H1 (cell line): ENCODE data around the gene TGFB1. TPM values are rescaled to one million over a fixed set of nuclear protein-coding genes. Genes with fewer than 3 reads are reported as not detected.

ENCODE experiments used
- CTCF ChIA-PET: fragments of 300-600 bp; sonication (Branson Sonifier 250); formaldehyde crosslinking; loops from one replicate; lab custom pipeline; 2021; ENCODE audit not compliant: partially characterized antibody; lab: Charles Lee
- POLR2A ChIA-PET: fragments of 300-600 bp; sonication (Branson Sonifier 250); formaldehyde crosslinking; loops from one replicate; lab custom pipeline; 2021; ENCODE audit warnings: inconsistent platforms; ENCODE audit not compliant: partially characterized antibody; lab: Charles Lee
- DNase-seq, 2 experiments: peaks; one replicate each; pipeline versions ENCODE4 v3.0.0 to v3.0.0-alpha.2; 2010 to 2022; ENCODE audit warnings: low spot score in 2 of 2, low read depth in 1 of 2, mixed read lengths in 1 of 2
- FAIRE-seq: peaks from 2 replicates; lab custom pipeline; 2011; peaks lifted over from hg19 to GRCh38; lab: Jason Lieb, UNC
- H2AFZ ChIP-seq: 2 replicates; pipeline ENCODE4 v1.8.1; 2012; ENCODE audit warnings: low read length, inconsistent platforms
- H2AK5ac ChIP-seq: 2 replicates; pipeline ENCODE4 v1.6.1; 2013; ENCODE audit warnings: low read depth, low read length
- H2BK120ac ChIP-seq: replicated peaks from 2 replicates; pipeline ENCODE3; 2013; ENCODE audit warnings: low read depth, low read length, inconsistent platforms
- H2BK12ac ChIP-seq: 2 replicates; pipeline ENCODE4 v1.6.1; 2013; ENCODE audit warnings: low read depth, low read length
- H2BK15ac ChIP-seq: 2 replicates; pipeline ENCODE4 v1.6.1; 2013; ENCODE audit warnings: low read length
- H2BK20ac ChIP-seq: 2 replicates; pipeline ENCODE4 v1.6.1; 2013; ENCODE audit warnings: low read length
- H2BK5ac ChIP-seq: 2 replicates; pipeline ENCODE4 v1.6.1; 2013; ENCODE audit warnings: low read depth, low read length
- H3K14ac ChIP-seq: 2 replicates; pipeline ENCODE4 v1.6.1; 2013; ENCODE audit warnings: inconsistent platforms; ENCODE audit not compliant: insufficient read length
- H3K18ac ChIP-seq: 2 replicates; pipeline ENCODE4 v1.6.1; 2013; ENCODE audit warnings: low read length; ENCODE audit errors: extremely low read depth
- H3K23ac ChIP-seq: 2 replicates; pipeline ENCODE4 v1.6.1; 2013; ENCODE audit warnings: inconsistent platforms; ENCODE audit not compliant: insufficient read length
- H3K23me2 ChIP-seq: 2 replicates; pipeline ENCODE4 v1.6.1; 2013; ENCODE audit warnings: low read depth, low read length
- H3K27ac ChIP-seq: 2 replicates; pipeline ENCODE4 v1.6.1; 2011; ENCODE audit warnings: low read depth, low read length, inconsistent platforms
- H3K27me3 ChIP-seq, 4 experiments: replicated peaks in 1 of 4; 1 replicate in 1 of 4; 2 replicates in 3 of 4; pipeline versions ENCODE4 v1.6.1 to v1.8.1; 2011 to 2013; ENCODE audit warnings: low read length in 3 of 4, mild to moderate bottlenecking in 3 of 4, inconsistent platforms in 2 of 4, mixed read lengths in 2 of 4, moderate library complexity in 1 of 4; ENCODE audit not compliant: control insufficient read depth in 3 of 4, insufficient read depth in 3 of 4; ENCODE audit errors: extremely low read depth in 1 of 4
- H3K36me3 ChIP-seq, 4 experiments: 2 replicates each; pipeline versions ENCODE4 v1.6.1 to v1.8.1; 2011 to 2013; ENCODE audit warnings: mild to moderate bottlenecking in 4 of 4, low read length in 3 of 4, moderate library complexity in 2 of 4, control low read depth in 1 of 4, inconsistent platforms in 1 of 4; ENCODE audit not compliant: insufficient read depth in 4 of 4, control insufficient read depth in 2 of 4
- H3K4ac ChIP-seq: replicated peaks from 2 replicates; pipeline ENCODE3; 2013; ENCODE audit warnings: low read length, low read depth, mixed read lengths, inconsistent platforms; ENCODE audit not compliant: insufficient read length
- H3K4me1 ChIP-seq, 4 experiments: replicated peaks in 1 of 4; 1 replicate in 1 of 4; 2 replicates in 3 of 4; pipeline versions ENCODE4 v1.6.1 to v1.8.1; 2011 to 2013; ENCODE audit warnings: low read length in 3 of 4, inconsistent platforms in 2 of 4, mixed read lengths in 1 of 4; ENCODE audit not compliant: insufficient read depth in 4 of 4, control insufficient read depth in 3 of 4
- H3K4me2 ChIP-seq, 2 experiments: 2 replicates each; pipeline versions ENCODE4 v1.6.1 to v1.8.1; 2011 to 2013; ENCODE audit warnings: low read depth in 2 of 2, low read length in 2 of 2, control low read depth in 1 of 2, inconsistent platforms in 1 of 2, mild to moderate bottlenecking in 1 of 2; ENCODE audit not compliant: insufficient read depth in 1 of 2
- H3K4me3 ChIP-seq, 4 experiments: fragments of 200-600, 300-600 bp in 1 of 4; sonication (generic), shearing (Covaris generic), sonication (Bioruptor Twin) in 1 of 4; 2 replicates each; pipeline versions ENCODE4 v1.5.1 to v1.8.1; 2011 to 2016; ENCODE audit warnings: low read length in 4 of 4, low read depth in 3 of 4, control low read depth in 2 of 4, inconsistent platforms in 2 of 4, mild to moderate bottlenecking in 2 of 4, mixed read lengths in 1 of 4, moderate library complexity in 1 of 4; ENCODE audit not compliant: insufficient read depth in 2 of 4; ENCODE audit errors: extremely low read depth in 1 of 4
- H3K56ac ChIP-seq: replicated peaks from 2 replicates; pipeline ENCODE3; 2013; ENCODE audit warnings: low read depth, mild to moderate bottlenecking, mixed read lengths, low read length, inconsistent platforms; ENCODE audit not compliant: insufficient read length
- H3K79me1 ChIP-seq: 2 replicates; pipeline ENCODE4 v1.6.1; 2013; ENCODE audit warnings: low read depth, low read length, control low read depth
- H3K79me2 ChIP-seq, 2 experiments: 2 replicates each; pipeline versions ENCODE4 v1.6.1 to v1.8.1; 2012 to 2013; ENCODE audit warnings: low read length in 2 of 2, mild to moderate bottlenecking in 2 of 2, inconsistent platforms in 1 of 2; ENCODE audit not compliant: insufficient read depth in 2 of 2, control insufficient read depth in 1 of 2
- H3K9ac ChIP-seq, 4 experiments: replicated peaks in 1 of 4; 1 replicate in 1 of 4; 2 replicates in 3 of 4; pipeline versions ENCODE4 v1.6.1 to v1.8.1; 2011 to 2013; ENCODE audit warnings: low read depth in 3 of 4, low read length in 3 of 4, control low read depth in 2 of 4, mild to moderate bottlenecking in 2 of 4, moderate library complexity in 2 of 4, inconsistent platforms in 1 of 4; ENCODE audit errors: extremely low read depth in 1 of 4
- H3K9me3 ChIP-seq, 2 experiments: 2 replicates each; pipeline versions ENCODE4 v1.6.1 to v1.8.1; 2012 to 2013; ENCODE audit warnings: mild to moderate bottlenecking in 2 of 2, moderate library complexity in 2 of 2, control low read depth in 1 of 2, inconsistent platforms in 1 of 2, low read depth in 1 of 2, low read length in 1 of 2, mixed read lengths in 1 of 2; ENCODE audit not compliant: insufficient read depth in 2 of 2
- H4K20me1 ChIP-seq, 2 experiments: replicated peaks in 1 of 2; 2 replicates each; pipeline versions ENCODE3 to v1.8.1; 2011 to 2013; ENCODE audit warnings: inconsistent platforms in 2 of 2, low read length in 2 of 2, mild to moderate bottlenecking in 1 of 2; ENCODE audit not compliant: insufficient read depth in 2 of 2, control insufficient read depth in 1 of 2
- H4K5ac ChIP-seq: 2 replicates; pipeline ENCODE4 v1.6.1; 2013; ENCODE audit warnings: low read length, low read depth, mixed read lengths, inconsistent platforms; ENCODE audit not compliant: insufficient read length
- H4K8ac ChIP-seq: 2 replicates; pipeline ENCODE4 v1.8.0; 2013; ENCODE audit warnings: mild to moderate bottlenecking, moderate library complexity, low read length, inconsistent platforms; ENCODE audit not compliant: insufficient read depth; ENCODE audit errors: extremely low read depth
- H4K91ac ChIP-seq: replicated peaks from 2 replicates; pipeline ENCODE3; 2013; ENCODE audit warnings: low read length, mixed read lengths, inconsistent platforms; ENCODE audit not compliant: insufficient read length
- CHD1 ChIP-seq: IDR thresholded peaks from 2 replicates; pipeline ENCODE4 v1.6.1; 2012; ENCODE audit warnings: low read depth, low read length, improper control_type of control experiment
- GTF2F1 ChIP-seq: IDR thresholded peaks from 2 replicates; pipeline ENCODE4 v1.6.1; 2012; ENCODE audit warnings: low read depth, low read length, improper control_type of control experiment, borderline replicate concordance
- HDAC6 ChIP-seq: IDR thresholded peaks from one replicate; pipeline ENCODE4 v1.7.1; 2012; ENCODE audit warnings: low read depth, mild to moderate bottlenecking, inconsistent platforms, low read length, moderate library complexity
- JUN ChIP-seq: IDR thresholded peaks from 2 replicates; pipeline ENCODE4 v1.6.1; 2011; ENCODE audit warnings: low read depth, mild to moderate bottlenecking, improper control_type of control experiment, low read length
- KDM1A ChIP-seq: fragments of 200-600, 300-600 bp; sonication (generic); IDR thresholded peaks from 2 replicates; pipeline ENCODE4 v1.7.1; 2016; ENCODE audit warnings: mild to moderate bottlenecking, low read length, borderline replicate concordance
- KDM5A ChIP-seq: fragments of 200-600 bp; IDR thresholded peaks from 2 replicates; pipeline ENCODE4 v1.7.1; 2012; ENCODE audit warnings: mild to moderate bottlenecking, low read length, inconsistent platforms, mixed read lengths
- POLR2A ChIP-seq, 2 experiments: IDR thresholded peaks; 1 replicate in 1 of 2; 2 replicates in 1 of 2; pipeline ENCODE4 v1.6.1; 2011; ENCODE audit warnings: low read depth in 2 of 2, low read length in 2 of 2, mild to moderate bottlenecking in 2 of 2; ENCODE audit errors: control extremely low read depth in 1 of 2
- POLR2AphosphoS5 ChIP-seq: IDR thresholded peaks from 2 replicates; pipeline ENCODE4 v1.6.1; 2011; ENCODE audit warnings: low read depth, low read length
- POU5F1 ChIP-seq: IDR thresholded peaks from 2 replicates; pipeline ENCODE4 v1.6.1; 2011; ENCODE audit warnings: low read depth, mild to moderate bottlenecking, low read length, moderate library complexity
- RBBP5 ChIP-seq: IDR thresholded peaks from 2 replicates; pipeline ENCODE4 v1.7.1; 2012; ENCODE audit warnings: low read depth, mild to moderate bottlenecking, inconsistent platforms, low read length, moderate library complexity, borderline replicate concordance
- TCF12 ChIP-seq: IDR thresholded peaks from 2 replicates; pipeline ENCODE4 v1.6.1; 2011; ENCODE audit warnings: low read depth, mild to moderate bottlenecking, low read length
- ZNF274 ChIP-seq: IDR thresholded peaks from 2 replicates; pipeline ENCODE4 v1.7.0; 2012; ENCODE audit warnings: low read length, borderline replicate concordance; ENCODE audit errors: extremely low read depth
- WGBS, 2 experiments: shearing (Covaris generic) in 1 of 2; methylation state at CpG; one replicate each; pipeline versions ENCODE4 v1.1.6 to v1.1.7; 2013 to 2015; ENCODE audit warnings: low lambda C conversion rate in 2 of 2, mixed read lengths in 2 of 2, inconsistent platforms in 1 of 2, low coverage in 1 of 2, missing lambda C conversion rate in 1 of 2; ENCODE audit not compliant: insufficient replicate concordance in 2 of 2, insufficient coverage in 1 of 2, insufficient read length in 1 of 2; ENCODE audit errors: extremely low coverage in 1 of 2, missing lambda C conversion rate in 1 of 2; 5-methylcytosine and 5-hydroxymethylcytosine counted together
- polyA plus RNA-seq, 7 experiments: library from polyadenylated mRNA; depleted of rRNA in 3 of 7; stranded (reverse) in 5 of 7; unstranded in 2 of 7; fragments of >200 nt in 5 of 7; fragments of 200-250 nt in 2 of 7; gene quantifications; 1 replicate in 5 of 7; 2 replicates in 1 of 7; 4 replicates in 1 of 7; pipeline versions ENCODE4 v1.2.1 to v1.2.3, GENCODE V29; 2011 to 2013; ENCODE audit warnings: missing spikeins in 2 of 7, mixed read lengths in 2 of 7
- total RNA-seq: library from RNA; stranded (reverse); fragmentation: NEBNext Ultra II Directional; extraction: Animal tissue kit (Norgen Biotek cat#: 25700); gene quantifications from 2 replicates; pipeline ENCODE4 v1.2.1, GENCODE V29; 2021
- TF ChIP-seq, protein P1 (sequence below), 3 experiments: IDR thresholded peaks; 1 replicate in 2 of 3; 2 replicates in 1 of 3; pipeline versions ENCODE4 v1.5.1 to v1.6.1; 2011; ENCODE audit warnings: low read length in 3 of 3, mild to moderate bottlenecking in 3 of 3, inconsistent platforms in 2 of 3, low read depth in 1 of 3, moderate library complexity in 1 of 3; ENCODE audit not compliant: insufficient read depth in 1 of 3; ENCODE audit errors: control extremely low read depth in 1 of 3

Gene TGFB1
- total and polyA plus RNA-seq, 2 of the 8 experiments (the other 6 are each of a cell fraction or from before 2014, with no cell fraction given), result 1.7 to 10.6 TPM

- no peak overlapping the region for H3K4me3 ChIP-seq
- no peak overlapping the region for H3K9ac ChIP-seq
- no peaks in the 10 kb centered on the region for H3K36me3 ChIP-seq
- peaks cover 6% of the 10 kb centered on the region for H3K23me2 ChIP-seq
- no peaks in the 10 kb centered on the region for H3K79me2 ChIP-seq
- no peak overlapping the region for H2BK12ac ChIP-seq
- H3K4me1 ChIP-seq, result peaks cover 0 to 6% (median 2%) of the 10 kb centered on the region in 4 experiments; a peak in 1 of 7 replicates
- H3K79me1 ChIP-seq, result peaks cover 5% of the 10 kb centered on the region
- no peak overlapping the region for H2BK5ac ChIP-seq
- H3K27ac ChIP-seq, result no peak overlapping the region
- no peak overlapping the region for H2BK120ac ChIP-seq
- FAIRE-seq (no peak), DNase-seq (no peak)
- H4K91ac ChIP-seq, result no peak overlapping the region
- WGBS, 2 experiments, result 83% methylated on average over 1 of the region's 1 CpG; no CpG with 5 or more reads in 1 of the 2 experiments
- no peak overlapping the region for H4K8ac ChIP-seq
- ChIA-PET POLR2A (no interaction called here), CTCF (interaction anchor here (0.7 to 1.2 kb wide), 3 partner anchors 19 to 221 kb away, joined by 3 to 5 read pairs (median 4); no protein-coding TSS in a partner anchor)
- no peaks in the 10 kb centered on the region for H3K9me3 ChIP-seq
- H4K5ac ChIP-seq, result no peak overlapping the region
- peaks cover 0 to 5% of the 10 kb centered on the region in 2 experiments for H4K20me1 ChIP-seq
- no peak overlapping the region for H3K23ac ChIP-seq
- no peak overlapping the region for H2AK5ac ChIP-seq
- no peak overlapping the region for H2BK20ac ChIP-seq
- H3K4ac ChIP-seq, result no peak overlapping the region
- H3K14ac ChIP-seq, result no peak overlapping the region
- no peak overlapping the region for H2AFZ ChIP-seq
- no peak overlapping the region for H3K4me2 ChIP-seq
- no peaks in the 10 kb centered on the region; a peak in 1 of 7 replicates for H3K27me3 ChIP-seq
- H3K56ac ChIP-seq, result no peak overlapping the region
- no peak overlapping the region for H2BK15ac ChIP-seq
- no peak overlapping the region for H3K18ac ChIP-seq
- TF ChIP-seq RBBP5 (no peak), POLR2A (IDR thresholded peaks at IDR 0.05; ENCODE audit: control extremely low read depth in 1 of 2, low read depth in 2 of 2, low read length in 2 of 2) (no peak), KDM5A (no peak), ZNF274 (no peak), CHD1 (no peak), JUN (no peak), POLR2AphosphoS5 (no peak), HDAC6 (no peak), GTF2F1 (no peak), TCF12 (no peak), POU5F1 (no peak), KDM1A (no peak)
- TF ChIP-seq, protein P1, sequence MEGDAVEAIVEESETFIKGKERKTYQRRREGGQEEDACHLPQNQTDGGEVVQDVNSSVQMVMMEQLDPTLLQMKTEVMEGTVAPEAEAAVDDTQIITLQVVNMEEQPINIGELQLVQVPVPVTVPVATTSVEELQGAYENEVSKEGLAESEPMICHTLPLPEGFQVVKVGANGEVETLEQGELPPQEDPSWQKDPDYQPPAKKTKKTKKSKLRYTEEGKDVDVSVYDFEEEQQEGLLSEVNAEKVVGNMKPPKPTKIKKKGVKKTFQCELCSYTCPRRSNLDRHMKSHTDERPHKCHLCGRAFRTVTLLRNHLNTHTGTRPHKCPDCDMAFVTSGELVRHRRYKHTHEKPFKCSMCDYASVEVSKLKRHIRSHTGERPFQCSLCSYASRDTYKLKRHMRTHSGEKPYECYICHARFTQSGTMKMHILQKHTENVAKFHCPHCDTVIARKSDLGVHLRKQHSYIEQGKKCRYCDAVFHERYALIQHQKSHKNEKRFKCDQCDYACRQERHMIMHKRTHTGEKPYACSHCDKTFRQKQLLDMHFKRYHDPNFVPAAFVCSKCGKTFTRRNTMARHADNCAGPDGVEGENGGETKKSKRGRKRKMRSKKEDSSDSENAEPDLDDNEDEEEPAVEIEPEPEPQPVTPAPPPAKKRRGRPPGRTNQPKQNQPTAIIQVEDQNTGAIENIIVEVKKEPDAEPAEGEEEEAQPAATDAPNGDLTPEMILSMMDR (IDR thresholded peaks at IDR 0.05; ENCODE audit: control extremely low read depth in 1 of 3, insufficient read depth in 1 of 3, low read depth in 1 of 3, low read length in 3 of 3), result no peak
Measured at GRCh38 chr19:41359741-41360140, 6.0 kb upstream of the TGFB1 start.
